NCI-H226 (cell line): ENCODE results near the gene MRFAP1.
A peak's percentile ranks its signal among the peaks of the same experiment; 100 is the strongest.
"Not testable (repeated sequence)": the region's sequence is repeated elsewhere in the genome, so short reads cannot be mapped to it uniquely, and the experiment has no call there.

Experiments
- DNase-seq: peaks from one replicate; pipeline ENCODE4 v3.0.0-alpha.2; 2015

The MRFAP1 gene

GRCh38 chr4:6672541-6673190, 32.2 kb downstream of the MRFAP1 start:
- DNase-seq, result not testable (repeated sequence)

DNA sequence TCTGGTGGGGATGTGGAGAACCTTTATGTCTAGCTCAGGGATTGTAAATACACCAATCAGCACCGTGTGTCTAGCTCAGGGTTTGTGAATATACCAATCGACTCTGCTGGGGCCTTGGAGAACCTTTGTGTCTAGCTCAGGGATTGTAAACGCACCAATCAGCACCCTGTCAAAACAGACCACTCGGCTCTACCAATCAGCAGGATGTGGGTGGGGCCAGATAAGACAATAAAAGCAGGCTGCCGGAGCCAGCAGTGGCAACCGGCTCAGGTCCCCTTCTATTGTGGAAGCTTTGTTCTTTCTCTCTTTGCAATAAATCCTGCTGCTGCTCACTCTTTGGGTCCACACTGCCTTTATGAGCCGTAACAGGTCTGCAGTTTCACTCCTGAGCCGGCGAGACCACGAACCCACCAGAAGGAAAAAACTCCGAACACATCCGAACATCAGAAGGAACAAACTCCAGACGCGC, 32.7 kb downstream of the MRFAP1 start:
- not testable (repeated sequence) for DNase-seq

DNA sequence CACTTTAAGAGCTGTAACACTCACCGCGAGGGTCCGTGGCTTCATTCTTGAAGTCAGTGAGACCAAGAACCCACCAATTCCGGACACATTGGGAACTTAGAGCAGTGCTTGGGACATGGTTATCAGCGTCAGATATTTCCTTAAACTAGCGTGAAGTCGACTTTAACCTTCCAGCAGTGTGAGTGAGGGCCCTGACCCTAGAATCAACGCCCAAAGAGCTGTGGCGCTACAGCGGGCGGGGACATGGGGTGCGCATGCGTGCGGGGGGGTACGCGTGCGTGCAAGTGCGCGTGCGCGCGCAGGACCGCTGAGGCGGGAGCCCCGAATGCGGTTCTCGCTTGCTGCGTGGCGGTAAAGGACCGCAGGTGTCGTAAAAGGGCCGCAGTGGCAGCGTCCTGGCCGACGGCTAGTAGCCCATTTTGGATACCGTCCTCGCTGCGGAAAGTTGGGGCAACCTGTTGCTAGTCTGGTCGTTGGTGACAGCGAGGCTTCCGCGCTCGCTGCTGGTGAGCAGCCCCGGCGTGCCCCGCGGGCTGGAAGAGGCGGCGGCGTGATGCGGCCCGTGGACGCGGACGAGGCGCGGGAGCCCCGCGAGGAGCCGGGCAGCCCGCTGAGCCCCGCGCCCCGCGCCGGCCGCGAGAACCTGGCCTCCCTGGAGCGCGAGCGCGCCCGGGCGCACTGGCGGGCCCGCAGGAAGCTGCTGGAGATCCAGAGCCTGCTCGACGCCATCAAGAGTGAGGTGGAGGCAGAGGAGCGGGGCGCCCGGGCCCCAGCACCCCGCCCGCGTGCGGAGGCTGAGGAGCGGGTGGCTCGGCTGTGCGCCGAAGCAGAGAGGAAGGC, 33.4 kb downstream of the MRFAP1 start:
- DNase-seq, result peak; percentile 93

DNA sequence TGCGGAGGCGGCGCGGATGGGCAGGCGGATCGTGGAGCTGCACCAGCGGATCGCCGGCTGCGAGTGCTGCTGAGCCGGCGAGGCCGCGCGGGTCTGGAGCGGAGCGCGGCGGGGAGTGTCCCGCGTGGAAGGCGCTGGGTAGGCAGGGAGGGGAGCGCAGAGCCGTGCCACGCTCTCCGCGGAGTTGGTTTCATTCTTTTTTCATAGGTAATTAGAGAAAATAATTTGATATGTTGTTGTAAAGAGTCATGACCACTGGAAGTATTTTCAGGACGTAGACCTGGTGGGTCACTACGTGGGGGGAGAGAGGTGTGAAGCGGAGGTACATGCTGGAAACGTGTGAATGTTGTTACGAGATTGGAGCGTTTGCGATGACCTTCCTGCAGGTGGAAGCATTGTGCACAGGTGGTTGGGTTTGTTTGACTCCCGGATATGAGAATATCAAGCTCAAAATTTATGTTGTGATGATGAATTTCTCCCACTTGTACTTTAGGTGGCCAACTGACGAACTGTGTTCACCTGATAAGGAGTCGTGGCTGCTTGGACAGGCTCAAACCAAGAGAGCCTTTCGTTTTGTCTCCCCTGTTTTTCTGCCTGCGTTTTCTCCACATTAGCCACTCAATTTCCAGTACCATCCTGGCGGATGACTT, 34.1 kb downstream of the MRFAP1 start:
- peak; percentile 32 for DNase-seq

DNA sequence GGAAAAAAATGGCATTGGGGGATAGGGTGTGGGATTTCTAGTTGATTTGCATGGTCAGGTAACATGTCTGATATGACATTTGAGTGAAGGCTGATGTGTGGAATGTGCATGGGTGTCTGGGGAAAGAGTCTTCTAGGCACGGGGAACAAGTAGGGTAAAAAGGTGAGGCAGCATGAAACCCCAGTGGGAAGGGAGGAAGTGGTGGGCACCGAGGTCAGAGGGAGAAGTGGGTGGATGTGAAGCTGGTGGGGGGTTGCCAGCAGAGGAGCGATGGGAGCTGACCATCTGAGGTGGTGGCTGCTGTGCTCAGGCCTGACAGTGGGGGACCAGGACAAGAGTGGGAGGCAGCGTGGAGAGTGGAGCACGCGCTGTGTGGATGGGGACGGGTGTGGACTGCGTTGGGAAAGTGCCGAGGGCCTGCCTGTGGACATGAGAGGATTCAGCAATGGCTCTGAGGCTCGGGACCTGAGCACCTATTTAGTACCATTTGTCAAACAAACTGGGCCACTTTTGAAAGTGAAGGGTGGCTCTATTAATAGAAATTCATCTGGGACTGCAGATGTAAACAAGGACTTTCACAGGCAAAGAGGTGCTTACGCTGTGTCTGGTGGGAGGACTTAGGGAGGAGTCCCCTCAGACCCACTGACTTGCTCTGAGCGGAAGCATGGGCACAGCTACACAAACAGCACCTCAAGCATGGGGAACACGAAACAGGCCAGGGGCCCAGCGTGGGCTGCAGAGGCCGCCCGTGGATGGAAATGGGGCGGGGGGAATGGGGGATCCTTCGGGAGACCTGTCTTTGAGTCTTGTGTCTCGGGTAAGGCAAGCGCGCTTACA, 36.5 kb downstream of the MRFAP1 start:
- no peak for DNase-seq

DNA sequence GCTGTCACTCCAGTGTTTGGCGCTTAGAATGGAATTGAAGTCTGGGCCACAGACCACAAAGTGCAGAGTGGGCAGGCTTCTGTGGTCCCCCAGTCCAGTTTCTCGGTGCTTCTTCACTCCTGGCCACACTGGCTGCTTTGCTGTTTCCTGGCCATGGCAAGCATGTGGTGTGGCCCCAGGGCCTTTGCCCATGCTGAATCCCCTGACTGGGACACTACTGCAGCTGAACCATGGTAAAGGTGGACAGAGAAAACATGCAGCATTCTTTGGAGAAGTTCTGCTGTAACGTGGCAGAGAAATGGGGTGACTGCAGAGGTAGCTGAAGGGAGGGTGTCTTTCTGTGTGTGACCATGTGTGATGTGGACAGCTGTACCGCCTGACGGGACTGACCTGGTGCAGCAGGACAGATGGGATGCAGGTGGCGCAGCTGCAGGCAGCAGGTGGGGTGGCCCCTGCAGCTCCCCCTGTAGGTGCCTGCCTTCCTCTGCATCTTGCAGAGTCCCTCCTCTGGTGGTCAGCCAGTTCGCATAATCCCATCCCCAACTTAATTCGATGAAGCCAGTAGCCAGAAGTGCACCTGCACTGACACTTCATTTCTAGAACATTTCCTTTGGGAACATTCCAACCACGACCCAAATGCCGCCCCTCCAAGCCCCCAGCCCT, 40.0 kb downstream of the MRFAP1 start:
- no peak for DNase-seq

GRCh38 chr4:6681191-6681590, 40.7 kb downstream of the MRFAP1 start:
- DNase-seq, result no peak

- no peak for DNase-seq
Observed at GRCh38 chr4:6682862-6683590, 42.5 kb downstream of the MRFAP1 start.

- DNase-seq, result no peak
Observed at GRCh38 chr4:6684656-6685055, 44.2 kb downstream of the MRFAP1 start.

- no peak for DNase-seq
Observed at GRCh38 chr4:6686104-6686787, 45.8 kb downstream of the MRFAP1 start.

DNA sequence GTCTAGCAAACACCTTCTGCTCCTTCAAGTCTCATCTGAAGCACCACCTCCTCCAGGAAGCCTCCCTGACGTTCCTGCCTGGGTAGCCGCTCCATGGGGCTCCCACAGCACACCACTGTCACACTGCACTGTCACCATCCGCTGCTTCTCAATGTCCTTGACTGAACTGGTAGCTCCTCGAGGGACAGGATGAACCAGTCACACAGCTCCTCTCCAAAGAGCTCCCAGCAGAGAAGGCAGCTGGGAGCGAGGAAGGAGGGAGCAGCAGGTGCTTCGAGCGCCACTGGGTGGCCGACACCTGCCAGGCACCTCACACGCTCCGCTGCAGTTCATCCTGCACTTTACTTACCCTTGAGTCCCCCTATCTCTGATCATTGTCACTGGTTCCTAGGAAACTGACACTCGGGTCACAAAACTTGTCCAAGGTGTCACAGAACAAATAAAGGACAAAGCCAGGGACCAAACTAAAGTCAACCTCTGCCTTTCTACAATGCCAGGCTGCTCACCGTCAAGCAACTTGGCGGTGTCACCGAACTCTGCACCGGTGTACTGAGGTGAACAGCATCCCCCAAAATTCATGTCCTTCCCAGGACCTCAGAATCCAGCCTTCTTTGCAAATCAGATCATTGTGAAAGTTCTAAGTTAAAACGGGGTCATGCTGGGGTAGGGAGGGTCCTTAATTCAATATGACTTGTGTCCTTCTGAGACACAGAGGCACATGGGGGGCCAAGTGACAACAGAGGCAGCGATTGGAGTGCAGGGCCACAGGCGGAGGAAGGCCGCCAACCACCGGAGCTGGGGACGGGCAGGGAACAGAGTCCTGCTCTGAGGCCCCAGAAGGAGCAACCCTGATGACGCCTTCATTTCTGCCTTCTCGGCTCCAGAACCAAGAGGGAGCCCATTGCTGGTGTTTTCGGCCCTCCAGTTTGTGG, 47.7 kb downstream of the MRFAP1 start:
- DNase-seq, result no peak

DNA sequence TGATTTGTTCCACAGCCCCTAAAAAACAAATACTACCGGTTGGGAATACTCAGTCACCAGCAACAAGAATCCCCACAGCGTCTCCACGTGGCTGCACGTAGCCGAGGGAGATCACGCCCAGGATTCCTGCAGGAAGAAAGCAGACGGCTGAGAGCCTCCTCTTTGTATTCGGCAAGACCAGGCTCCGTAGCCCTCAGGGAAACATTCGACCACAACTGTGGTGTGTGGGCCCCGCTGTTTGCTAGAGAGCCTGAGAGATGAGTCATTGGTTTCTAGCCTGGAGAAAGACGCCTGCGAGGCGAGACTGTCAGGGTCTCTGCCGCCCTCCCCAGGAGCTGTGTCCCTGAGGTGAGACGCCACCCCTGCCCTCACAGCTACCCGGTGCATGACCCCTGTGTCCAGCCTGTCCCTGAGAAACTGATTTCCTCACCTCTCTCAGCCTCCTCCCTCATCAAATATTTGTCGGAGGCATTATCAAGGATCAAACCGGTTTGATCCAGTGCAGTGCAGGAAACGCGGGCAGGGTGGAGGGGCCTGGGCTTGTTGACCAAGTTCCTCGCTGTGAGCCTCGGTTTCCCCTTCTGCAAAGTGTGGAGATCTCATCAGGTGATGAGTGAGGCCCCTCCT, 48.5 kb downstream of the MRFAP1 start:
- DNase-seq, result peak; percentile 97

DNA sequence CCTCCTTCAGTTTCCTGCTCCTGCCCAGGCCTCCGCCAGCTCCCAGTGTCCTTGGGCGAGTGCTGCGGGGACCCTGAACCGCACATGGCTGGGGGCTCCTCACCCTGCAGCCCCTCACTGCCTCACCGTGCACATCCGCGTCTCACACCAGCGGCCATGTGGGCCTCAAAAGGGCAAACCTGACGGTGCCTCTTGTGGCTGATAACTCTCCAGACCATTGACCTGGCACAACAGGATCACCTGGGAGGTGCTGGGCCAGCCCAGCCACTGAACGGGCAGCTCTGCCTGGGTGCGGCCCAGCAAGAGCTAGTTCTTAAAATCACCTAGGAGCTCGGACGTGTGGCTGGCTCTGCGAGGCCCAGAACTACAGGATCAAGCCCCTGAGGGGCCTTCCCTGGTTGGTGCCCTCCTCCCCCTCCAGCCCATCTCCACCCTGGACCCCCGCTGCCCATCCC, 49.0 kb downstream of the MRFAP1 start:
- DNase-seq, result no peak
